GM19099 (cell line): ENCODE data around the gene PRSS33.

Source experiments
- POLR2A ChIP-seq: IDR thresholded peaks from 3 replicates; pipeline ENCODE4 v1.6.1; 2011; ENCODE audit warnings: low read depth; ENCODE audit not compliant: insufficient read length; ENCODE audit errors: extremely low read depth

Gene PRSS33

DNA sequence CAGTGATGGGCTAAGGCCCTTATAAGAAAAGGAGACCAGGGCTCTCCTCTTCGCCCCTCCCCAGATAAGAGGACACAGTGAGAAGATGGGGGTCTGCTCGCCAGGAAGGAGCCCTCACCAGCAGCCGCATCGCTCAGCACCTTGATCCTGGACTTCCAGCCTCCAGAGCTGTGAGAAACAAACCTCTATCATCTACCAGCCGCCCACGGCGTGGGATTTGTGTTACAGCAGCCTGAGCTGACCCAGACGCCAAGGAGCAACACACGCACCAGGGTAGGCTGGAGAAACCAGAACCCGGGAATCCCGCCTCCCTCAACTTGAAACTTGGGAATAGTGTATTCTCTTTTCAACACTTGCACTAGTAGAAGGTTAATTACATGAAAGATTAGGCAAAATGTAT, 38.5 kb upstream of the PRSS33 start:
- no peak for TF ChIP-seq POLR2A

DNA sequence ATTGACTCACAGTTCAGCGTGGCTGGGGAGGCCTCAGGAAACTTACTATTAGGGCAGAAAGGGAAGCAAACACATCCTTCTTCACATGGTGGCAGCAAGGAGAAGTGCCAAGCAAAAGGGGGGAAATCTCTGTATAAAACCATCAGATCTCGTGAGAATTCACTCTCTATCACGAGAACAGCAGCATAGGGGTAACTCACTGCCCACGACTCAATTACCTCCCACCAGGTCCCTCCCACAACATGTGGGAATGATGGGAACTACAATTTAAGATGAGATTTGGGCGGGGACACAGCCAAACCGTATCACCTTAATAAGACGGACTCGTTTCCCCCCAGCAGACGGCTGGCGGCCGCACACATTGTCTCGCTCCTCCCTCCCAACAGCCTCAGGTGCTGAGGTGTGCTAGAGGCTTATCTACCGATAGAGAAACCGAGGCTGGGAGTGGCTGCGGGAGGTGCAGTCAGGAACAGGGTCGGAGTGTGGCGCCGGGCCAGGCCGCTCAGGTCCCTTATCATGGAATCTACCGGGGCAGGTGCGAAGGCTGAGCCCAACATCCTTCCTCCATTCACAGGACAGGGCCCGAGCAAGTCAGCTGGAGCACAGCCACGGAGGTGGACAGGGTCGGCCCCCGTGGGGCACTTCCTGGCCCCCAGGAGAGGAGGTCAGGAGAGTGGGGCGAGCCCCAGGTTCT, 37.8 kb upstream of the PRSS33 start:
- no peak for TF ChIP-seq POLR2A

DNA sequence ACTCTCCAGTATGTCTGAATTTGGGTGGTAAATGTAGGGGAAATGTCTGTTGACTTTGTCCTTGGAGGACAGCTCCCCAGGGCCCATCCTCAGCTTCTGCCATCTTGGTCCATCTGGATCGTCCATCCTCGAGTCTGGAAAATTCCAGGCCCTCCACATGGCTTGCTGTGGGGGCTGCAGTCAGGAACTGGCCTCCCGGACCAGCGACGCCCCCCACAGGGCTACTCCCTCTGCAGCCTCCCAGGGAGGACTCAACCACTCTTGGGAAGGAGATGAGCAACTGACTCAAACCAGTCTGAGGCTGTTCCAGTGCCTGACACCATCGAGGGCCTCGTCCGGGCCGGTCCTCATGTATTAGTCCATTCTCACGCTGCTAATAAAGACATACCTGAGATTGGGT, 37.3 kb upstream of the PRSS33 start:
- no peak for TF ChIP-seq POLR2A

GRCh38 chr16:2822496-2822895, 35.1 kb upstream of the PRSS33 start:
- no peak for TF ChIP-seq POLR2A

DNA sequence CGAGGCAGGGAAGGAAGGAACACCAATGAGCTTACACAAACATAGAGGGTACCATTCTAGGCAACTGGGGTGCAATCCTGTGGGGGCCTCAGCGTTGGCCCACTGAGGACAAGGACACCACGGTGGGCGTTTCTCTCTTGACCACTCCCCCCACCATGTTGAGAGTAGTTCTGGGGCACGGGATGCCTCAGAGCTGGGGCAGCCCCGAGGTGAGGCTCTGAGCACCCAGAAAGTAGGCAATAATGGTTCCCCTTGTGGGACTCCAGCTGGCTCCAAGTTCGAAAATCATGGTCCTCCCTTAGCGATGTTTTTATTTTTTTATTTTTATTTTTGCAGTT, 34.8 kb upstream of the PRSS33 start:
- no peak for TF ChIP-seq POLR2A

GRCh38 chr16:2821487-2822157, 34.3 kb upstream of the PRSS33 start:
- no peak for TF ChIP-seq POLR2A

DNA sequence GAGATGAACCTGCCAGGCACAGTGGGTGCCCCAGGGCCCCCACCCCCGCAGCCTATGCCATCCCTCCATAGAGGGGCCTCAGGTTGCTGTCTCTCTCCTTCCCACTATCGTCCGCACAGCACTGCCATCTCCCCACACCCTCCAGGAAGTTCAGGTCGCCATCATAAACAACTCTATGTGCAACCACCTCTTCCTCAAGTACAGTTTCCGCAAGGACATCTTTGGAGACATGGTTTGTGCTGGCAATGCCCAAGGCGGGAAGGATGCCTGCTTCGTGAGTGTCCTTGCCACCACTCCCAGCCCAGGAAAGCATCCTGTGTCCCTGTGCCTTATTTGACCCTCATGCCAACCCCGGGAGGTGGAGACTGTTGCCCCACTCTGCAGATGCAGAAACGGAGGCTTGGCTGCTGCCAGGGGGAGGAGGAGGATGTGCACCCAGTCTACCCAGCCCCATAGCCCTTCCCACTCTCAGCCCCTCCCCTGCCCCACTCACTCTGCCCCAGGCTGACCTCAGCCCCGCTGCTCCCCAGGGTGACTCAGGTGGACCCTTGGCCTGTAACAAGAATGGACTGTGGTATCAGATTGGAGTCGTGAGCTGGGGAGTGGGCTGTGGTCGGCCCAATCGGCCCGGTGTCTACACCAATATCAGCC, 33.6 kb upstream of the PRSS33 start:
- no peak for TF ChIP-seq POLR2A

DNA sequence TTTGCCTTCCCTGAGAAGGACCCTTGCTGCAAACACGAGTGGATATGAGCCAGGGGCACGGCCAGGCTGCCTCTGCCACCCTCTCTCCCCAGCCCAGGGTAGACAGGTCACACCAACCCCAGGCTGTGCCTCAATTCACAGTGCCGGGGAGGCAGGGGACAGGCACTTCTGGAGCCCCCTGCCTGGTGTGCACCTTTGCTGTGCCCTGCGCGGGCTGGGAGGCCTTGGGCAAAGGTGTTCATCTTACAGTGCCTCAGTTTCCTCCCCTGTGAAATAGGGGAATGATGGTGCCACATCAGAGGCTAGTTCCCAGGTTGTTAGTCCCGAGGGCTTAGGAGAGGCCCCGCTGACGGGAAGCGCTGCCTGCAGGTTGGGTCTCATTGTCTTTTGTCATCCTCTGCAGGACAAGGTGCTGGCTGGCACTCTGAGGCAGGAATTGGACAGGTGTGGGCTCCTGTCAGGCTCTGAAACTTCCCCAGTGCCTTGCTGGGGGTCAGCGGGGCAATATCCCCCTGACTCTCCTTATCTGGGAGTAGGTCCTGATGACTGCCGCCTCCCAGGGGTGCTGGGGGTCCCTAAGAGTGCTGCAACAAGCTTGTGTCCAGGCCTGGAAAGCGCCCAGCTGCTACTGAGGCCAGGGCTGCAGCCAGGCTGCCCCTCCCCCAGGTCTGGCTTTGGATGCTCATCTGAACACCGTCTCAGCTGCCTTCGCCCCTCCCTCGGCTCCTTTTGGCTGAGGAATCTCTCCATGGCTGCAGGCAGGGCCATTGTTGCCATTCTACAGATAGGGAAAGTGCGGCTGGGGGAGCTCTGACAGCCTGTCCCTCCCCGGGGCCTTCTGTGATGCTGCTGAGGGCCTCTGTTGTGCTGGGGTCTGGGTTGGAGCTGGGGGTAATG, 32.8 kb upstream of the PRSS33 start:
- no peak for TF ChIP-seq POLR2A

GRCh38 chr16:2819179-2819938, 32.0 kb upstream of the PRSS33 start:
- TF ChIP-seq POLR2A: no peak

GRCh38 chr16:2818272-2818876, 31.0 kb upstream of the PRSS33 start:
- TF ChIP-seq POLR2A: no peak

GRCh38 chr16:2817340-2818271, 30.2 kb upstream of the PRSS33 start:
- no peak for TF ChIP-seq POLR2A

DNA sequence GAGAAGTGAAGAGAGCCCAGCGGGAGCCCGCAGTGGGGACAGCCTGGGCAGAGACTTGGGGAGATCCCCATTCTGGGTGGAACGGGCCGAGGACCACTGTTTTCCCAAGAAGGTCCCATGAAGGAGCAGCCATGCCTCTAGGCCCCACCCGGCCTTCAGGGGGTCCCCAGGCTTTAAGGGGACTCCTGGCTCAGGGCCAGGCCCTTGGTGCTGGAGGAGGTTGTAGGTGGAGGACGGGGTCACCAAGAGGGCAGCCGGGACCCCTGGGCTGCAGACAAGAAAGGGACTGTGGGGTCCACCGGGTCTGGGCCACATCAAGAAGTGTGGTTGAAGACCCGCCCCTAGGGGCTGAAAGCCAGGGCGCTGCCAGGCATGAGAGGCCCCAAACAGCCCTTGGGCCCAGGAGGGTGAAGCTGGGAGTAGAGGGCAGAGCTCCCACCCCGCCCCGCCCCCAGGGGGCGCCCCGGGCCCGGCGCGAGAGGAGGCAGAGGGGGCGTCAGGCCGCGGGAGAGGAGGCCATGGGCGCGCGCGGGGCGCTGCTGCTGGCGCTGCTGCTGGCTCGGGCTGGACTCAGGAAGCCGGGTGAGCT, 29.5 kb upstream of the PRSS33 start, which contains the start of gene PRSS21:
TSS of gene PRSS21 (plus strand) at position 487 of the 589 bp plus-strand sequence. CDS start at position 519, 32 bp downstream.
- TF ChIP-seq POLR2A: no peak

GRCh38 chr16:2815299-2815771, 28.0 kb upstream of the PRSS33 start:
- no peak for TF ChIP-seq POLR2A
